ENCODE results near the gene CCL24.
"Not testable (repeated sequence)": the region's sequence is repeated elsewhere in the genome, so short reads cannot be mapped to it uniquely, and the experiment has no call there.

Gene CCL24, protein sequence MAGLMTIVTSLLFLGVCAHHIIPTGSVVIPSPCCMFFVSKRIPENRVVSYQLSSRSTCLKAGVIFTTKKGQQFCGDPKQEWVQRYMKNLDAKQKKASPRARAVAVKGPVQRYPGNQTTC

DNA sequence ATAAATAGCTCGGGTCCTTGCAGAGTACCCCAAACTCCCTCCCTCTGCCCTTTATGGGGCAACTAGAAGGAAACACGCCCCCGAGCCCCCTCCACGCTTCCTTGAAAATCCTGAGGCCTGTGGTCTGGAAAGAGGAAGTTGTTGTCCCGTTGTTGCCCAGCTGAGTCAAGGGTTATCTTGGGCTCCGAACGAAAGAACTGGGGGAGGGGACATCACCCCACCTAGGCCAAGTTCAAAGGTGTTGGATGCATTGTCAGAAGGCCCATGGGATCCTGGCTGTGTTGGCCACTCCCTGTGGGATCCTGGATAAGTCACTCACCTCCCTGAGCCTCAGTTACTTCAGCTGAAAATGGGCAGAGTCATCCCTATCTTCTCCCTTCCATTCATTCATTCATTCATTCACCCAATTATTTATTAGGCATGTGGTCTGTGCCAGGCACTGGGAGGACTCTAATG is at the start of gene CCL24:
Gene CCL24 (minus strand): TSS at position 26 of the 456 bp plus-strand sequence. CDS start 91 bp downstream, outside the sequence.
- no peak for DNase-seq (ENCODE audit: low spot score)

GRCh38 chr7:75861636-75862035 is 48.0 kb upstream of the CCL24 start:
- DNase-seq (ENCODE audit: low spot score) = no peak

DNA sequence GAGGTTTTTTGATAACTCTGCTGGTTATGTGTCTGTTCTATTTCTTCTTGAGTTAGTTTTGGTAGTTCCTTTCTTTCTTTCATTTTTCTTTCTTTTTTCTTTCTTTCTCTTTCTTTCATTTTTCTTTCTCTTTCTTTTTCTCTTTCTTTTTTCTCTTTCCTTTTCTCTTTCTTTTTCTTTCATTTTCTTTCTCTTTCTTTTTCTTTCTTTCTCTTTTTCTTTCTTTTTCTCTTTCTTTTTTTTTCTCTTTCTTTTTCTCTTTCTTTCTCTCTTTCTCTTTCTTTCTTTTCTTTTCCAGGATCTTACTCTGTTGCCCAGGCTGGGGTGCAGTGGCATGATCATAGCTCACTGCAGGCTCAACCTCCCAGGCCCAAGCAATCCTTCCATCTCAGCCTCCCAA is 44.8 kb upstream of the CCL24 start:
- DNase-seq (ENCODE audit: low spot score) = no peak

DNA sequence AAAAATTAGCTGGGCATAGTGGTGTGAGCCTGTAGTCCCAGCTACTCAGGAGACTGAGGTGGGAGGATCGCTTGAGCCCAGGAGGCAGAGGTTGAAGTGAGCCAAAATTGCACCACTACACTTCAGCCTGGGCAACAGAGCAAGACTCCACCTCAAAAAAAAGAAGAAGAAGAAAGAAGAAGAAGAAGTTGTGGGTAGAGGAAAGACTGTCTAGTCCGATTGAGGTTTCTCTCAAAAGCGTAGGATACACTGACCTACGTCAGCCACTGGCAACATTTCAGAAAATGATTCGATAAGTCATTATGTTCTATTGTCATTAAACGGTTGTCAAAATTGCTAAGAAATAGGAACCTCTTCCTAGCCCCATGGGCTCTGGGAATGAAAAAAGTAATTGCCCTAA is 42.9 kb upstream of the CCL24 start:
- DNase-seq (ENCODE audit: low spot score) = no peak

DNA sequence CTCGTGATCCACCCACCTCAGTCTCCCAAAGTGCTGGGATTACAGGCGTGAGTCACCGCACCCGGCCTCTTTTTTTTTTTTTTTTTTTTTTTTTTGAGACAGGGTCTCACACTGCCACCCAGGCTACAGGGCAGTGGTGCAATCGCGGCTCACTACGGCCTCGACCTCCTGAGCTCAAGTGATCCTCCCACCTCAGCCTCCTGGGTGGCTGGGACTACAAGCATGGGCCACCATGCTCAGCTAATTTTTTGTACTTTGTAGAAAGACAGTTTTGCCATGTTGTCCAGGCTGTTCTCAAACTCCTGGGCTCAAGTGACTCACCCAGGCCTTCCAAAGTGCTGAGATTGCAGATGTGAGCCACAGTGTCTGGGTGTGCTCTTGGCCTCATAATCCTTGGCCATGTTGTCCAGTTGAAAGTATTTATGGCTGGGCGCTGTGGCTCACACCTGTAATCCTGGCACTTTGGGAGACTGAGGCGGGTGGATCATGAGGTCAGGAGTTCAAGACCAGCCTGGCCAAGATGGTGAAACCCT is 41.3 kb upstream of the CCL24 start:
- DNase-seq (ENCODE audit: low spot score) = not testable (repeated sequence)

- no peak for DNase-seq (ENCODE audit: low spot score)
Observed at GRCh38 chr7:75854233-75854632, 40.6 kb upstream of the CCL24 start.

- DNase-seq (ENCODE audit: low spot score) = no peak
Observed at GRCh38 chr7:75850235-75850634, 36.6 kb upstream of the CCL24 start.

DNA sequence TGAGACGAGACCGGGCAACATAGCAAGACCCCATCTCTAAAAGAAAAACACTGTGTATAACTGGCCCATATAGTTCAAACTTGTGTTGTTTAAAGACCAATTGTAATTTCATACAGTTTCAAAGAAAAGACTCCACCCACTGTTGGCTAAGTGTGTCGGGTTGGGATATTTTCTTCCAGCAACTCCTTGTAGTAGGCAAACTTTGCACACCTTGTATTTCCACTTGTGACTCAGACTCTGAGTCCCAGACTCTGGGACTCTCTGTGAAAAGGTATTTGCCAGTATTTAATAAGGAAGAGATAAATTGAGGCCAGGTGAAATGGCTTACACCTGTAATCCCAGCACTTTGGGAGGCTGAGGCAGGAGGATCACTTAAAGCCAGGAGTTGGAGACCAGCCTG is 36.0 kb upstream of the CCL24 start:
- DNase-seq (ENCODE audit: low spot score) = no peak

- no peak for DNase-seq (ENCODE audit: low spot score)
Observed at GRCh38 chr7:75847707-75848106, 34.1 kb upstream of the CCL24 start.

GRCh38 chr7:75845132-75845531 is 31.5 kb upstream of the CCL24 start:
- not testable (repeated sequence) for DNase-seq (ENCODE audit: low spot score)

- no peak for DNase-seq (ENCODE audit: low spot score)
Observed at GRCh38 chr7:75844158-75844557, 30.6 kb upstream of the CCL24 start.

DNA sequence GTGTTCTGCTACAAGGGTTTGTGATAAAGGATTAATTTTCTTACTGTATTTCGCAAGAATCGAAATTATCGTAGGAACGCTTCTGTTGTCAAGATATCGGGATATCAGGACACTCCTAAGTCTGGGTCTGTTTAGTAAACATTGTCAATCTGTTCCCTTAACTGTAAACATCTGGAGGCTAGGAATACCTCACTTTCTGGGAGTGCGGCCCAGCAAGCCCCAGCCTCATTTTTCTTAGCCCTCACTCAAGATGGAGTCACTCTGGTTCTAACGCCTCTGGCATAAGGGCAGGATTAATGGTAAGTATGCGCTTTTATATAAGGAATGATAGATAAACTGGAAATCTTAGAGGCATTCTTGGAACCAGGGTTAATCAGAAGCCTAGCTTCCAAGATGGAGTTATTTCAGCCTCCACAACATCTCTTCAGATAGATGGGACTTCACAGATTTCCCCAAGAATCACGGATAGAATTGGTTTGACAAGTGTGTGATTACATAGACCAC is 30.1 kb upstream of the CCL24 start:
- no peak for DNase-seq (ENCODE audit: low spot score)

DNA sequence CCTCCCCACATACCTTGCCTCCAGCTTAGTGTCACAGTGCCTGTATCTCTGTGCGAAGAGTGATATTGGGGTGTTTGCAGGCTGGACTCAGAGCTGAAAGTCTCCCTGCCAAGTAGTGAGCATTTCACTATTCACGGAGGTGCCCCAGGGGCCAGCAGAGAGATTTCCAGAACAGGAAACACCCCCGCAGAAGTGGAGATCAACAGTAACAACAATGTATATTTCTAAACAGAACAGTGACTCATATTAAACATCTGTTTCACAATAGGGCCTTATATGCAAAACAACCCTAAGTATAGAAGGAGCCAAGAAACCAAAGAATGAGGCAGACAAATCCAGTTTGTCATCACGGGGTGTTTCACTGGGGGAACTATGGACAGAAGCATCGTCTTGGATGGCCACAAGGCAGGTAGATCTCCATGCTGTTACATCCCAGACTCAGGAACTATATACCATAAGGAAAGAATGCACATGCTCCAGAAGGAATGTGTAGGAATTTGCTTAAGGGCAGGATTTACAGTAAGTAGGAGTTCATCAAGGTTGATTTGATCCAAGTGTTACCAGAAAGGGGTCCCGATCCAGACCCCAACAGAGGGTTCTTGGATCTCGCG is 29.3 kb upstream of the CCL24 start:
- DNase-seq (ENCODE audit: low spot score) = peak; percentile 87

GRCh38 chr7:75840029-75840428 is 26.4 kb upstream of the CCL24 start:
- DNase-seq (ENCODE audit: low spot score) = no peak

DNA sequence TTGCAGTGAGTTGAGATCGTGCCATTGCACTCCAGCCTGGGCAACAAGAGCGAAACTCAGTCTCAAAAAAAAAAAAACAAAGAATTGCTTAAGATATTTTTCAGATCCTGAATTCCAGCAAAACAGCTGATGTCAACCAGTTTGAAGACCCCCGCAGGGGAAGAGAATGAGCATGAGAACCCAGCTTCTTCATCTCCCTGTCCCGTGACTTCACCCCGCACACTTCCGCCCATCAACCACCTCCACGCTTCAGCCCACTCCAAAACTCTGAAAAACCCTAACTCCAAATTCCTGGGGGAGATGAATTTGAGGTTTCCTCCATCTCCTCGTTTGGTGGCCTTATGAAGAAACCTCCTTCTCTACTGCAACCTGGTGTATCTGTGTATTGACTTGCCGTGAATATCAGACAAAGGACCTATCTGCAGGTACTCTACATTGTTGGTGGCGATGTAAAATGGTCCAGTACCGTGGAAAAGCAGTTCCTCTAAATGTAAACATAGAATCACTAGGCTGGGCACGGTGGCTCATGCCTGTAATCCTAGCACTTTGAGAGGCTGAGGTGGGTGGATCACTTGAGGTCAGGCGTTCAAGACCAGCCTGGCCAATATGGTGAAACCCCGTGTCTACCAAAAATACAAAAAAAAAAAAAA is 24.8 kb upstream of the CCL24 start:
- DNase-seq (ENCODE audit: low spot score) = not testable (repeated sequence)

DNA sequence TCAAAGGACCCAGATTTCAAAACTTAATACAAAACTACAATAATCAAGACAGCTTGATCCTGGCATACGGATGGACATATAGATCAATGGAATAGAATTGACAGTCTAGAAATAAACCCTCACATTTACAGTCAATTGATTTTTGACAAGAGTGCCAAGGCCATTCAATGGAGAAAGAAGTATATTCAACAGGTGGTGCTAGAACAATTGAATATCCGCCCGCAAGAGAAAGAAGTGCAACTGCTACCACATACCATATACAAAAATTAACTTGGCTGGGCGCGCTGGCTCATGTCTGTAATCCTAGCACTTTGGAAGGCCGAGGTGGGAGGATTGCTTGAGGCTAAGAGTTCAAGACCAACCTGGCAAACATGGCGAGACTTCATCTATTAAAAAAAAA is 23.2 kb upstream of the CCL24 start:
- DNase-seq (ENCODE audit: low spot score) = no peak

GRCh38 chr7:75835688-75836285 is 22.2 kb upstream of the CCL24 start:
- DNase-seq (ENCODE audit: low spot score) = no peak

DNA sequence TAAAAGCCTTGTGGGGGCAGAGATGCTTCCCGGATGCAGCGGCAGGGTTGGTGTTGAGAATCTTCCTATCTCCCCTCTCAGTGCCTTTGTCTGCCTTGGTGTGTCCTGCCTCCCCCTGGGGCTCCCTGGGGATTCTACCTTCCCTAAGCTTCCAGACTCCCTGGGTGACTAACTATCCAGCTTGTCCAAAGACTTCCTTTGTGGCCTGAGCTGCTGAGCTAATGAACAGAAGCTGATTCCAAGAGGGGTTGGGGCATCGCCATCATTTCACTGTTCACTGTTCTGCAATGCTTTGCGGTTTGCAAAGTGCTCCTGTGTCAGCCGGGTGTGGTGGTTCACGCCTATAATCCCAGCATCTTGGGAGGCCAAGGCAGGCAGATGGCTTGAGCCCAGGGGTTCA is 20.1 kb upstream of the CCL24 start:
- DNase-seq (ENCODE audit: low spot score) = peak; percentile 46

- DNase-seq (ENCODE audit: low spot score) = no peak
Observed at GRCh38 chr7:75830978-75831377, 17.4 kb upstream of the CCL24 start.

- DNase-seq (ENCODE audit: low spot score) = peak; percentile 97
Observed at GRCh38 chr7:75829656-75830055, 16.1 kb upstream of the CCL24 start.

- no peak for DNase-seq (ENCODE audit: low spot score)
Observed at GRCh38 chr7:75823198-75823910, 9.7 kb upstream of the CCL24 start.

- DNase-seq (ENCODE audit: low spot score) = no peak
Observed at GRCh38 chr7:75820688-75821087, 7.1 kb upstream of the CCL24 start.
